ENCODE measurements around the gene PSTPIP1.

DNA sequence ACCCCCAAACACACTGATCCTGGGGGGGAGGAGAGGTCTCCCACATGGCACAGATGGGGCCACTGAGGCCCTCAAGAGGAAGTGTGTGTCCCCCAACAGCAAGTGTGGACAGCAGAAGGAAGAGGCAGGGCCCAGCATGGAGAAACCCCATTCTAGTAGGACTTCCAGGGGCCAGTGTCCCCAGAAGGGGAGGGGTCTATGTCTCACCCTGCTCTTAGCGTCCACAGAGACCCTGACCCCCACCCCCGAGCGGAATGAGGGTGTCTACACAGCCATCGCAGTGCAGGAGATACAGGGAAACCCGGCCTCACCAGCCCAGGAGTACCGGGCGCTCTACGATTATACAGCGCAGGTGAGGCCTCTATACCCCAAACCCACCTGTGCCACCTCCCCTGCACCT lies 40.7 kb downstream of the PSTPIP1 start:
- TF ChIP-seq, protein P1, sequence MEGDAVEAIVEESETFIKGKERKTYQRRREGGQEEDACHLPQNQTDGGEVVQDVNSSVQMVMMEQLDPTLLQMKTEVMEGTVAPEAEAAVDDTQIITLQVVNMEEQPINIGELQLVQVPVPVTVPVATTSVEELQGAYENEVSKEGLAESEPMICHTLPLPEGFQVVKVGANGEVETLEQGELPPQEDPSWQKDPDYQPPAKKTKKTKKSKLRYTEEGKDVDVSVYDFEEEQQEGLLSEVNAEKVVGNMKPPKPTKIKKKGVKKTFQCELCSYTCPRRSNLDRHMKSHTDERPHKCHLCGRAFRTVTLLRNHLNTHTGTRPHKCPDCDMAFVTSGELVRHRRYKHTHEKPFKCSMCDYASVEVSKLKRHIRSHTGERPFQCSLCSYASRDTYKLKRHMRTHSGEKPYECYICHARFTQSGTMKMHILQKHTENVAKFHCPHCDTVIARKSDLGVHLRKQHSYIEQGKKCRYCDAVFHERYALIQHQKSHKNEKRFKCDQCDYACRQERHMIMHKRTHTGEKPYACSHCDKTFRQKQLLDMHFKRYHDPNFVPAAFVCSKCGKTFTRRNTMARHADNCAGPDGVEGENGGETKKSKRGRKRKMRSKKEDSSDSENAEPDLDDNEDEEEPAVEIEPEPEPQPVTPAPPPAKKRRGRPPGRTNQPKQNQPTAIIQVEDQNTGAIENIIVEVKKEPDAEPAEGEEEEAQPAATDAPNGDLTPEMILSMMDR (IDR thresholded peaks at IDR 0.05; ENCODE audit: insufficient read depth, low read depth, low read length): no peak
- no peak for TF ChIP-seq EZH2 (IDR thresholded peaks at IDR 0.05; ENCODE audit: insufficient read depth, low read length)
